ENCODE results near the gene TTLL3.
A peak's percentile ranks its signal among the peaks of the same experiment; 100 is the strongest.

DNA sequence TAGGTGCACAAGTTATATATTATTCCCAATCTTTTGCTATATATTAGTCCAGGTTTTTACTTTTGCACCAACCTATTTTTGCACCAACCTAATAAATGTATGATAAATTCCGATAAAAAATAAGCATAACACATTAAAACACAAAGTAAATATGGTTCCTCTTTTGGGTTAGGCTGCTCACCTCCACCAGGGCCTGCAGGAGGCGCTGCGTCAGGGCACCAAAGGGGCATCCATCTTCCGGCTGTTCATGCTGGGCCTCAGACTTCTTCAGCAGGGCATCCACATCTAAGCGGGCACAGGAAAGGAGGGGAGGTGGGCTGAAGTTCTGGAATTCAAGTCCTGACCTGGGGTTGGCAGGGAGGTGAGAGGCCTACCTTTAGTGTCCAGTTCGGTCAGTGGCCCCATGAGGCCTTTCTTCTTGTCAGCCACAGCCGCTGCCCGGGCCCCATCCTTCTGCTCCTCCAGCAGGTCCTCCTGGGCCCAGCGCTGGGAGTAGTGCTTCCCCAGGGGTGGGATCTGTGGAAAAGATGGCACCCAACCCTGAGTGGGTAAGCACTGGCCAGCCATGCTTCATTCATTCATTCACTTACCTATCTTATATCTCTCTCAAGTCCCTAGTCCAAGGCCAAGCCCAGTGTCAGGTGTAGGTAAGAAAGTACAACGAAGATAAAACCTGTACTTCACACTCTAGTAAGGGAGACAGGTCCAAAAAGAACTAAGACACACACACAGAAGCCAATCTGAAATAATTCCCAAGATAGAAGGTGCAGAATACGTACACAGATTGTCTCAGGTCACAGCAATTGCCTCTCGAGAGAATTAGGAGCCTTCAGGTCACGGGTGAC is 23.0 kb upstream of the TTLL3 start:
- TF ChIP-seq, protein P1, sequence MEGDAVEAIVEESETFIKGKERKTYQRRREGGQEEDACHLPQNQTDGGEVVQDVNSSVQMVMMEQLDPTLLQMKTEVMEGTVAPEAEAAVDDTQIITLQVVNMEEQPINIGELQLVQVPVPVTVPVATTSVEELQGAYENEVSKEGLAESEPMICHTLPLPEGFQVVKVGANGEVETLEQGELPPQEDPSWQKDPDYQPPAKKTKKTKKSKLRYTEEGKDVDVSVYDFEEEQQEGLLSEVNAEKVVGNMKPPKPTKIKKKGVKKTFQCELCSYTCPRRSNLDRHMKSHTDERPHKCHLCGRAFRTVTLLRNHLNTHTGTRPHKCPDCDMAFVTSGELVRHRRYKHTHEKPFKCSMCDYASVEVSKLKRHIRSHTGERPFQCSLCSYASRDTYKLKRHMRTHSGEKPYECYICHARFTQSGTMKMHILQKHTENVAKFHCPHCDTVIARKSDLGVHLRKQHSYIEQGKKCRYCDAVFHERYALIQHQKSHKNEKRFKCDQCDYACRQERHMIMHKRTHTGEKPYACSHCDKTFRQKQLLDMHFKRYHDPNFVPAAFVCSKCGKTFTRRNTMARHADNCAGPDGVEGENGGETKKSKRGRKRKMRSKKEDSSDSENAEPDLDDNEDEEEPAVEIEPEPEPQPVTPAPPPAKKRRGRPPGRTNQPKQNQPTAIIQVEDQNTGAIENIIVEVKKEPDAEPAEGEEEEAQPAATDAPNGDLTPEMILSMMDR (IDR thresholded peaks at IDR 0.05): peak; percentile 78
- TF ChIP-seq SIN3A (IDR thresholded peaks at IDR 0.05; ENCODE audit: borderline replicate concordance, insufficient read depth, low read depth, low read length) (no peak), POLR2AphosphoS5 (IDR thresholded peaks at IDR 0.05; ENCODE audit: low read depth, low read length) (no peak), TCF7L2 (IDR thresholded peaks at IDR 0.05; ENCODE audit: low read depth, low read length) (no peak)
- TF ChIP-seq, protein P2, sequence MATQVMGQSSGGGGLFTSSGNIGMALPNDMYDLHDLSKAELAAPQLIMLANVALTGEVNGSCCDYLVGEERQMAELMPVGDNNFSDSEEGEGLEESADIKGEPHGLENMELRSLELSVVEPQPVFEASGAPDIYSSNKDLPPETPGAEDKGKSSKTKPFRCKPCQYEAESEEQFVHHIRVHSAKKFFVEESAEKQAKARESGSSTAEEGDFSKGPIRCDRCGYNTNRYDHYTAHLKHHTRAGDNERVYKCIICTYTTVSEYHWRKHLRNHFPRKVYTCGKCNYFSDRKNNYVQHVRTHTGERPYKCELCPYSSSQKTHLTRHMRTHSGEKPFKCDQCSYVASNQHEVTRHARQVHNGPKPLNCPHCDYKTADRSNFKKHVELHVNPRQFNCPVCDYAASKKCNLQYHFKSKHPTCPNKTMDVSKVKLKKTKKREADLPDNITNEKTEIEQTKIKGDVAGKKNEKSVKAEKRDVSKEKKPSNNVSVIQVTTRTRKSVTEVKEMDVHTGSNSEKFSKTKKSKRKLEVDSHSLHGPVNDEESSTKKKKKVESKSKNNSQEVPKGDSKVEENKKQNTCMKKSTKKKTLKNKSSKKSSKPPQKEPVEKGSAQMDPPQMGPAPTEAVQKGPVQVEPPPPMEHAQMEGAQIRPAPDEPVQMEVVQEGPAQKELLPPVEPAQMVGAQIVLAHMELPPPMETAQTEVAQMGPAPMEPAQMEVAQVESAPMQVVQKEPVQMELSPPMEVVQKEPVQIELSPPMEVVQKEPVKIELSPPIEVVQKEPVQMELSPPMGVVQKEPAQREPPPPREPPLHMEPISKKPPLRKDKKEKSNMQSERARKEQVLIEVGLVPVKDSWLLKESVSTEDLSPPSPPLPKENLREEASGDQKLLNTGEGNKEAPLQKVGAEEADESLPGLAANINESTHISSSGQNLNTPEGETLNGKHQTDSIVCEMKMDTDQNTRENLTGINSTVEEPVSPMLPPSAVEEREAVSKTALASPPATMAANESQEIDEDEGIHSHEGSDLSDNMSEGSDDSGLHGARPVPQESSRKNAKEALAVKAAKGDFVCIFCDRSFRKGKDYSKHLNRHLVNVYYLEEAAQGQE (IDR thresholded peaks at IDR 0.05; ENCODE audit: insufficient read depth in 1 of 2, low read depth in 2 of 2, low read length in 1 of 2): no peak
